GM19193 (cell line): ENCODE results near the gene RCN1.

ENCODE experiments used
- POLR2A ChIP-seq: IDR thresholded peaks from 4 replicates; pipeline ENCODE4 v1.6.1; 2011; ENCODE audit not compliant: insufficient read depth, insufficient read length; ENCODE audit errors: extremely low read depth

Gene RCN1

GRCh38 chr11:32118025-32118974, 27.4 kb downstream of the RCN1 start:
- no peak for TF ChIP-seq POLR2A

DNA sequence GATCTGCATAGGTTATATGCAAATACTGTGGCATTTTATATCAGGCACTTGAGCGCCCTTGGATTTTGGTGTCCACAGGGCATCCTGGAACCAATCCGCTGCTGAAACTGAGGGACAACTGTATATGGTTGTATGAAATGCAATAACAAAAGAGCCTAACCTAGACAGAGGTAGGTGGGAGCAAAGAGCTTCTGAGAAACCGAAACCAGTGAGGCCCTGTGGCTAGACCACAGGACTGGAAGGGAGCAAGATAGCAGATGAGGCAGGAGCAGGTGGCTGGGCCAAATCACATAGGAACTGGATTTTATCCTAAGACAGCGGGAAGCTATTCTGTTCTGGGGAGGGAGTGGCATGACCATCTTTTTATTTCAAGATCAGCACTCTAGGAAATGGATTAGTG, 30.1 kb downstream of the RCN1 start:
- TF ChIP-seq POLR2A: no peak

DNA sequence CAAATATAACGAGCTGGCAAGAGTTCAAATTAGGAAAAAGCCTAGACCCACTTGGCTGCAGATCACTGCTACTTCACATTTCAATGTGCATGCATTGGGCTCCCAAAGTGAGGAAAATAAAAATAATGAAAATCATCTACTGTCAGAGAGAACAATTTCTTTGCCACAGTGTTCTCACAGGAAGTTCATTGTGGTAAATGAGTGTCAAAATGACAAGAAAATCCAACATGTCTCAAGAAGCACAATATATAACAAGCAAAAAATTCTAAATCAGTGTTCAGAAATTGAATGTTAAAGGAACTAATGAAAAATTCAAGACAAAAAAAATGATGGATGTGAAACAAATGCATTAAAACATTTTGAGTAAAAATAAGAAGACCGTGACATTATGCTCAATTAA, 31.3 kb downstream of the RCN1 start:
- TF ChIP-seq POLR2A: no peak

DNA sequence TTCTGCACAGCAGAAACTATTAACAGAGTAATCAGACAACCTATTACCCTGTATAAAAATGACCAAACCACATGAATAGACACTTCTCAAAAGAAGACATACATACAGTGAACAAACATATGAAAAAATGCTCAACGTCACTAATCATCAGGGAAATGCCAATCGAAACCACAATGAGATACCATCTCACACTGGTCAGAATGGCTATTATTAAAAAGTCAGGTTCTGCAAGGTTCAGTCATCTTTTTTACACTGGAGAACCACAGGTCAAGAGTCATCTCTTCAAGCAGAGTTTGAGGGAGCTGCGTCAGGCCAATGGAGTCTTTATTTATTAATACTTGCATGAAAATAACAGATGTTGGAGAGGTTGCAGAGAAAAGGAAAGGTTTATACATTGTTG, 40.4 kb downstream of the RCN1 start:
- TF ChIP-seq POLR2A: no peak

GRCh38 chr11:32136657-32137056, 45.8 kb downstream of the RCN1 start:
- no peak for TF ChIP-seq POLR2A

- no peak for TF ChIP-seq POLR2A
Measured at GRCh38 chr11:32137263-32137662, 46.4 kb downstream of the RCN1 start.

DNA sequence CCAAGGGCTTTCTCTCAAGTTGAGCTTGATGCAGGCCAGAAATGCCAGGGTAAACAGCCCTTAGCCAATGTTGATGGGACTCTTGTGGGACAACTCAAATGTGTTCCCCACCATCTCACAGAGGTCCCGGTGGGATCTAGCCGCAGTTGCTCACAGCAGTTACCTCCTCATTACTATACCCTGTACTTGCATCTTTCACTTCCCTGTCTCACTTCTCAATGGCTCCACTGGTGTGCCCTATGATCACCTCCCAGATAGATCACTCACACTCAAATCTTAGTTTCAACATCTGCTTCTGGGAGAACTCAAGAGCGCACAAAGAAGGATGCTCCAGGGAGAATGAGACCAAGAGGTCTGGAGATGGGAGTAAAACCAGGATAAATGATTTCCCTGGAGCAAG, 47.0 kb downstream of the RCN1 start:
- TF ChIP-seq POLR2A: no peak

GRCh38 chr11:32138902-32139301, 48.0 kb downstream of the RCN1 start:
- TF ChIP-seq POLR2A: no peak

GRCh38 chr11:32139896-32140520, 49.1 kb downstream of the RCN1 start:
- TF ChIP-seq POLR2A: no peak

DNA sequence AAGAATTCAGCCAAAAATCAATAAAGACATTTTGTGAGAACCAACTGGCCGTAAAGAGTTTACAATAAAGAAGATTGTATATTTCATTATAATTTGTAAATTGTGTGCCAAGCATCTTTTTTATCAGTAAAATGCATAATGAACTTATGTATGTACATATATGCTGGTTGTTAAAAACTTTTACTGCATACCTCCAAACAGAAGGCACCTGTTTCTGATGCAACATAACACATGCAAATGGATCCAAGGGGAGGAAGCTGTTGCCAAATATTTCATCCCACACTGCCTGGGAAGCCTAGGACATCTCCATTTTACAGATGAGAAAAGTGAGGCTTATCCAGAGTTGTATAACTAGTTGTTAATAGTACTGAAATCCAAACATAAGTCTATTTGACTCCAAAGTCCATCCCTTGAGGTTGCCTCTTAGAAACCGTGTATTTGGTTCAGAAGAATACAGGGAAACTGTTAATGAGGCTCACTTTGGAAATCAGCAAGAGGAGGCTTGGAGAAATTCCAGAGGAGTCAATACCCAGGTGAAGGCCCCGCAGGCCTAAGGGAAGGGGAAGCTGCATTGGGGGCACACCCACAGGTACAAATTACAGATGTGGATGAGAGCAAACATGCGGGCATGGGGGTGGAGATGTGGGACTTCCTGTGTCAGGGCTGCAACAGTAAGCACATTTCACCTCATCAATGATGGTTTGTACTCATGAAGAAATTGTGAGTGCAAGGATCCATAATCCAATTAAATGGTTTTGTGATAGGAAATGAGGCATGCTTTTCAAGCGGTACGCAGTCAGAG, 51.1 kb downstream of the RCN1 start:
- TF ChIP-seq POLR2A: no peak

- TF ChIP-seq POLR2A: no peak
Measured at GRCh38 chr11:32143378-32143777, 52.5 kb downstream of the RCN1 start.

GRCh38 chr11:32145282-32145681, 54.4 kb downstream of the RCN1 start:
- no peak for TF ChIP-seq POLR2A

DNA sequence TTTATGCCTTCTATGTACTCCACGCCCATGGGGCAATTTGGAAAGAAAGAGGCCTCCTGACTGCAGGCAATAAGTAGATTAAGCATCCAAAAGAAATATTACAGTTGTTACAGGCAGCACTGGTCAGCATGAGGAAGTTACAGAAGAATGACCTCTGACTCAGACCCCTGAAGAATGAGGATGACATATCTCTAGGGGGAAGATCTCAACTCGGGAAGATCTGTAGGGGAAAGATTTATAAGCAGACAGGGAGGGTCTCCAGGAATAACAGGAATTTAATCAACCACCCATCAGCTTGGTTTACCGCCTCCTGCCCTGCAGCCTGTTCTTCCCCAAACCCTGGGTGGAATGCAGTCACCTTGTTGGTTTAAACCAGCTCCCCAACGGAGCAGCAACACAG, 58.0 kb downstream of the RCN1 start:
- TF ChIP-seq POLR2A: no peak

GRCh38 chr11:32149748-32150147, 58.9 kb downstream of the RCN1 start:
- TF ChIP-seq POLR2A: no peak

GRCh38 chr11:32151027-32151426, 60.2 kb downstream of the RCN1 start:
- no peak for TF ChIP-seq POLR2A

DNA sequence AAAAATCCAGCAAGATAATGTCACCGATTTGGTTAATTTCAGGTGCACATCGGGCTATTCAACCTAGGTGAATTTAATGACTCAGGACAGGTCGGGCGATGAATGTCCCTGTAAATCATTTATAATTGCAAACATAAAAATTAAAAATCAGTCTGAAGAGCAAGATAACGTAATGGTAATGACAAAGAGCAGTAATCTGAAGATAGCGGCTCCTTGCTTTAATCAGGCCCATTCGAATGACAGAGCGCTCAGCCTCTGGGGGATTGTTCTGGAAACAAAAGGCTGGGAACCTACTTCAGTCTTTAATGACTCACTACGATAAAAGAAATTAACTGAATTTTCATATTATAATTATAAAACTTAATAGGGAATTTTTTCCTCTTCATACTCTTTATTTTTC, 61.3 kb downstream of the RCN1 start:
- TF ChIP-seq POLR2A: no peak

DNA sequence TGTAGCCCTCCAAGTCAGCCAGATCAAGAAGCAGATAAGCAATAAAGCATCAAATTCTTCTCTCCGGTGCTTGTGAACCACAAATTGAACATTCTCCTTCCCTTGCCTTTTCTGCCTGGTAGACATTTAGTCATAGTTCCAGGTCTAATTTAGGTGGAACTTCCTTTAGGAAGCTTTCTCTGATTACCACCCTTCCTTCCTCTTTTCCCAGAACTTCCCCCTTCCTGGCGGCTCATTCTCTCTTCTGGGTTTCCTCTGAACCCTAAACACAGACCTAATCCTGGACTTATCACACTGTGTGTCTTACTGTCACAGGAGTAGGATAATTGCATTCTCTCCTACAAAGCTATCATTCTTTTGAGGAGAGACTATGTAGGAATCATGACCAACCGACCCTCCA, 61.9 kb downstream of the RCN1 start:
- no peak for TF ChIP-seq POLR2A
